Body of pancreas (tissue), 4 donors: ENCODE data around the gene AQP6.
"Not testable (repeated sequence)": the region's sequence is repeated elsewhere in the genome, so short reads cannot be mapped to it uniquely, and the experiment has no call there.

Experiments used
- POLR2A ChIP-seq, 3 donors: fragments of 450-650 bp; IDR thresholded peaks; one replicate each; pipeline ENCODE4 v1.6.1; 2016; ENCODE audit warnings: antibody characterized with exemption in 3 of 3, mild to moderate bottlenecking in 2 of 3
- TF ChIP-seq, protein P1 (sequence below), 7 experiments: fragments of 450-650 bp in 4 of 7; fragments of 200-600 bp in 3 of 7; sonication (generic) in 3 of 7; IDR thresholded peaks; one replicate each; pipeline ENCODE4 v1.5.1; 2016 to 2019; ENCODE audit warnings: antibody characterized with exemption in 7 of 7

DNA sequence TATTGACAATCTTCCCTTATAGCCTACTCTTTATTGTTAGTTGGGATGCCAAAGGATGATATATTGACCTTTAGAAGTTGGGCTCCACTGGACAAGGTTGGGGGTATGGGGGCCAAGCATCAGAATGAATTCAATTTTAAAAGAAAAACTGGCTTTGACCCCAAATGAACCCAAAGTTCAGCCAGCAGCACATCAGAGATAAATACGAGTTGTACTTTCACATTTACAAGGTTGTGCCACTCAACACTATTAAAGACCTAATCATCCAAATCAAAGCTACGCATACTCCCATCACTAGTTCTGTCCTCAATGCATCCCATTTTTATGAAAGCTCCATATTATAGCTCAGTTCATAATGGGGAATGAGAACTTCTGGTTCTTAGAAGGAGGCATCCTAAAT is 16.7 kb downstream of the AQP6 start:
- TF ChIP-seq, protein P1, sequence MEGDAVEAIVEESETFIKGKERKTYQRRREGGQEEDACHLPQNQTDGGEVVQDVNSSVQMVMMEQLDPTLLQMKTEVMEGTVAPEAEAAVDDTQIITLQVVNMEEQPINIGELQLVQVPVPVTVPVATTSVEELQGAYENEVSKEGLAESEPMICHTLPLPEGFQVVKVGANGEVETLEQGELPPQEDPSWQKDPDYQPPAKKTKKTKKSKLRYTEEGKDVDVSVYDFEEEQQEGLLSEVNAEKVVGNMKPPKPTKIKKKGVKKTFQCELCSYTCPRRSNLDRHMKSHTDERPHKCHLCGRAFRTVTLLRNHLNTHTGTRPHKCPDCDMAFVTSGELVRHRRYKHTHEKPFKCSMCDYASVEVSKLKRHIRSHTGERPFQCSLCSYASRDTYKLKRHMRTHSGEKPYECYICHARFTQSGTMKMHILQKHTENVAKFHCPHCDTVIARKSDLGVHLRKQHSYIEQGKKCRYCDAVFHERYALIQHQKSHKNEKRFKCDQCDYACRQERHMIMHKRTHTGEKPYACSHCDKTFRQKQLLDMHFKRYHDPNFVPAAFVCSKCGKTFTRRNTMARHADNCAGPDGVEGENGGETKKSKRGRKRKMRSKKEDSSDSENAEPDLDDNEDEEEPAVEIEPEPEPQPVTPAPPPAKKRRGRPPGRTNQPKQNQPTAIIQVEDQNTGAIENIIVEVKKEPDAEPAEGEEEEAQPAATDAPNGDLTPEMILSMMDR (IDR thresholded peaks at IDR 0.05), result not testable (repeated sequence)
- not testable (repeated sequence) for TF ChIP-seq POLR2A (IDR thresholded peaks at IDR 0.05)
